Lung (tissue), 12 donors: ENCODE measurements around the gene IQGAP2. TPM values are rescaled to one million over a fixed set of nuclear protein-coding genes. Genes with fewer than 3 reads are reported as not detected.

Experiments
- ATAC-seq: fragments of 200-7000 bp; cut with Tn5 transposase; one replicate; pipeline ENCODE4 v1.9.1; 2020; ENCODE audit warnings: moderate number of reproducible peaks; ENCODE audit not compliant: insufficient read depth, low FRiP score
- DNase-seq, 3 donors: peaks; one replicate each; pipeline ENCODE4 v3.0.0-alpha.2; 2013 to 2017
- H3K27ac ChIP-seq, 2 donors: one replicate each; pipeline ENCODE4 v1.5.1; 2013; ENCODE audit warnings: mild to moderate bottlenecking in 2 of 2, moderate library complexity in 2 of 2, control low read depth in 1 of 2, inconsistent platforms in 1 of 2, low read depth in 1 of 2, low read length in 1 of 2
- H3K27me3 ChIP-seq, 3 donors: one replicate each; pipeline ENCODE4 v1.5.1; 2013; ENCODE audit warnings: low read length in 2 of 3; ENCODE audit not compliant: control insufficient read depth in 3 of 3, insufficient read depth in 3 of 3
- H3K36me3 ChIP-seq, 4 donors: one replicate each; pipeline ENCODE4 v1.5.1; 2013; ENCODE audit warnings: low read length in 4 of 4, mild to moderate bottlenecking in 1 of 4, moderate library complexity in 1 of 4; ENCODE audit not compliant: control insufficient read depth in 4 of 4, insufficient read depth in 4 of 4
- H3K4me1 ChIP-seq, 5 donors: one replicate each; pipeline ENCODE4 v1.5.1; 2013; ENCODE audit warnings: low read length in 5 of 5, mild to moderate bottlenecking in 2 of 5, moderate library complexity in 1 of 5; ENCODE audit not compliant: control insufficient read depth in 5 of 5, insufficient read depth in 5 of 5
- H3K4me3 ChIP-seq: one replicate; pipeline ENCODE4 v1.5.1; 2013; ENCODE audit warnings: mild to moderate bottlenecking, control low read depth, moderate library complexity
- H3K9ac ChIP-seq, 2 donors: one replicate each; pipeline ENCODE4 v1.5.1; 2013; ENCODE audit warnings: low read length in 2 of 2, control low read depth in 1 of 2; ENCODE audit not compliant: insufficient read depth in 1 of 2
- H3K9me3 ChIP-seq, 4 donors: one replicate each; pipeline ENCODE4 v1.5.1; 2013; ENCODE audit warnings: low read length in 3 of 4, mild to moderate bottlenecking in 1 of 4, moderate library complexity in 1 of 4; ENCODE audit not compliant: control insufficient read depth in 4 of 4, insufficient read depth in 3 of 4
- CTCF ChIP-seq: IDR thresholded peaks from 2 replicates; pipeline ENCODE4 v1.5.1; 2012; ENCODE audit warnings: mild to moderate bottlenecking; ENCODE audit errors: control extremely low read depth, extremely low read depth
- WGBS, 2 donors: extraction: QIAGEN DNeasy Blood & Tissue Kit; methylation state at CpG; one replicate each; pipeline ENCODE4 v1.1.7; 2013; 5-methylcytosine and 5-hydroxymethylcytosine counted together
- polyA plus RNA-seq, 2 donors: library from polyadenylated mRNA; stranded (reverse); fragments of 200-250 nt; gene quantifications; one replicate each; pipeline ENCODE4 v1.2.1, GENCODE V29; 2013
- total RNA-seq, 2 donors: library from RNA; depleted of rRNA in 1 of 2; stranded (reverse); fragments of >200 nt in 1 of 2; gene quantifications; one replicate each; pipeline ENCODE4 v1.2.1, GENCODE V29; 2014 to 2021
- donor health status: control.
- donor health status: control.
- donor health status: Bipolar disorder and iron deficiency.
- donor health status: healthy.
- donor health status: DM: yes; HTN: yes; CAD: no.

Gene IQGAP2
- total and polyA plus RNA-seq, 4 donors: 6.0 to 33.6 (median 13.7) TPM

- Histone ChIP-seq H3K9me3 (no peaks in the 10 kb centered on the region), H3K36me3 (no peaks in the 10 kb centered on the region), H3K27me3 (no peaks in the 10 kb centered on the region), H3K4me1 (peaks cover 0 to 3% (median 0%) of the 10 kb centered on the region in 5 donors), H3K27ac (no peak overlapping the region), H3K4me3 (no peak overlapping the region), H3K9ac (no peak overlapping the region)
- no peak for TF ChIP-seq CTCF
- no peak for ATAC-seq
- no peak for DNase-seq
Measured at GRCh38 chr5:76477571-76477970, 74.5 kb downstream of the IQGAP2 start.

DNA sequence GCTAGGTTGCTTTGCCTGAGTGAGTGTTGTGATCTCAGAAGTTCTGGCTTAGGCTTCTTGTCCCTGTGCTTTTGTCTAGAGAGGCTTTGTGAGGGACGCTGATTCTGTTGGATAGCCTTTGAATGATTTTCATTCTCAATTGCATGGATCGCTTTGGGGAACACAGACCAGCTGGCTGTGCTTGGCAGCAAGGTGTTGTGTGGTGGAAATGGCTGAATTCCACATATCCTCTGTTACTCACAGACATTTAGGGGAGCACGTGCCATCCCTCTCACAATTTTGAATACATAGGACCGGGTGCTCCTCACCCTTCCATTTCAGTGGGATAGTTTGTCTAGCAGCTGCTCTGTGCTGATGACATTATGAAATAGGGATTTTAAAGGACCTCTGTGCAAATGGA lies 76.2 kb downstream of the IQGAP2 start:
- H3K36me3 ChIP-seq: no peaks in the 10 kb centered on the region
- H3K27ac ChIP-seq: no peak overlapping the region
- no peak overlapping the region for H3K4me3 ChIP-seq
- 93 to 98% methylated on average over 4 of the region's 4 CpGs for WGBS, 2 donors
- no peak for DNase-seq
- H3K9ac ChIP-seq: no peak overlapping the region
- no peak for ATAC-seq
- H3K4me1 ChIP-seq: peaks cover 0 to 7% (median 0%) of the 10 kb centered on the region in 5 donors
- no peaks in the 10 kb centered on the region for H3K9me3 ChIP-seq
- H3K27me3 ChIP-seq: no peaks in the 10 kb centered on the region
- no peak for TF ChIP-seq CTCF

GRCh38 chr5:76479973-76480667 lies 77.0 kb downstream of the IQGAP2 start:
- Histone ChIP-seq H3K9me3 (no peaks in the 10 kb centered on the region), H3K27ac (no peak overlapping the region), H3K9ac (no peak overlapping the region), H3K36me3 (no peaks in the 10 kb centered on the region), H3K27me3 (no peaks in the 10 kb centered on the region), H3K4me3 (no peak overlapping the region), H3K4me1 (peaks cover 0 to 7% (median 0%) of the 10 kb centered on the region in 5 donors)
- TF ChIP-seq CTCF: no peak
- ATAC-seq: no peak
- DNase-seq: no peak
- 56 to 78% methylated on average over 4 of the region's 4 CpGs for WGBS, 2 donors

DNA sequence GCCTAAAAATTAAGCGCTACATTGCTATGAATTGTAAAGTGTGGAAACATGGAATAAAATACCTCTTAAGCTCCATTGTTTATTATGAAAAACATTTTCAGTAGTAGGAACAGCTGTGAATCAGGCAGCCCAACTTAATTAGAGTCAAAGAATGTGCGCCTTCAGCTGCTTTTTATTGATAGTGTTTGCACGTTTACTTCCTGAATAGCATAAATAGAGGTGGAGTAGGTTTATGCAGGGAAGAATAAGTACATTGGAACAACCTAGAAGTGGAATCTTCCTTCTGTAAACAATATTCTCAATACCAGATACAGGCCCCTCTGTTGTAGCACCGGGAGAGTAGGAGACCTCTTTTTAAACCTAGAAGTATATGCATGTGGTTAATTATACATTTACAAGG lies 79.9 kb downstream of the IQGAP2 start:
- no peak overlapping the region for H3K9ac ChIP-seq
- no peak overlapping the region for H3K4me3 ChIP-seq
- no peaks in the 10 kb centered on the region for H3K27me3 ChIP-seq
- no peak for TF ChIP-seq CTCF
- 74 to 75% methylated on average over 4 of the region's 4 CpGs for WGBS, 2 donors
- ATAC-seq (no peak), DNase-seq (peak in 2 of 3 donors; percentile 40 to 46)
- H3K36me3 ChIP-seq: no peaks in the 10 kb centered on the region
- peaks cover 0 to 13% (median 5%) of the 10 kb centered on the region in 5 donors for H3K4me1 ChIP-seq
- H3K27ac ChIP-seq: no peak overlapping the region
- H3K9me3 ChIP-seq: no peaks in the 10 kb centered on the region
